Activated CD8-positive, alpha-beta T cell treated with anti-CD3 and anti-CD28 coated beads for 36 hours (primary cell): ENCODE measurements around the gene CEBPB. TPM values are rescaled to one million over a fixed set of nuclear protein-coding genes. Genes with fewer than 3 reads are reported as not detected.
"Not testable (repeated sequence)": the region's sequence is repeated elsewhere in the genome, so short reads cannot be mapped to it uniquely, and the experiment has no call there.

ENCODE experiments used
- ATAC-seq: fragments of 200-7000 bp; cut with Tn5 transposase; one replicate; pipeline ENCODE4 v1.10.0; 2021; ENCODE audit warnings: mild to moderate bottlenecking, moderate library complexity
- CTCF ChIA-PET: fragments of 350-600 bp; sonication (Branson Sonifier 250); formaldehyde crosslinking; loops from one replicate; lab custom pipeline; 2021; ENCODE audit warnings: antibody characterized with exemption; lab: Charles Lee
- POLR2A ChIA-PET: fragments of 350-600 bp; sonication (Branson Sonifier 250); formaldehyde crosslinking; loops from one replicate; lab custom pipeline; 2021; ENCODE audit warnings: antibody characterized with exemption; lab: Charles Lee
- DNase-seq: peaks from one replicate; pipeline ENCODE4 v3.0.0-alpha.2; 2020
- H3K27ac Mint-ChIP-seq: one replicate; pipeline ENCODE4 v1.8.0; 2021; ENCODE audit warnings: mild to moderate bottlenecking, mixed read lengths
- H3K27me3 Mint-ChIP-seq: one replicate; pipeline ENCODE4 v1.8.0; 2021; ENCODE audit warnings: mixed read lengths
- H3K36me3 Mint-ChIP-seq: one replicate; pipeline ENCODE4 v1.8.0; 2021; ENCODE audit warnings: low read depth, mixed read lengths
- H3K4me1 Mint-ChIP-seq: one replicate; pipeline ENCODE4 v1.8.0; 2021; ENCODE audit warnings: low read depth, mixed read lengths
- H3K4me3 Mint-ChIP-seq: one replicate; pipeline ENCODE4 v1.8.0; 2021; ENCODE audit warnings: mild to moderate bottlenecking, moderate library complexity, mixed read lengths
- H3K9me3 Mint-ChIP-seq: one replicate; pipeline ENCODE4 v1.8.0; 2021; ENCODE audit warnings: mixed read lengths
- CTCF ChIP-seq: fragments of 200-600 bp; IDR thresholded peaks from one replicate; pipeline ENCODE4 v1.8.0; 2022; ENCODE audit warnings: antibody characterized with exemption, mild to moderate bottlenecking
- intact Hi-C: fragments of 100-400 bp; cut with micrococcal nuclease; formaldehyde crosslinking; loops from one replicate; pipeline ENCODE4 v1.10.0; 2022
- total RNA-seq, 2 experiments: library from RNA; stranded (reverse); gene quantifications; one replicate each; pipeline ENCODE4 v1.2.3, GENCODE V29; 2021

Gene CEBPB
- total RNA-seq, 2 experiments from 2014 or later: 27.2 to 28.4 TPM

- peaks cover 11% of the 10 kb centered on the region for H3K27me3 Mint-ChIP-seq
- H3K4me1 Mint-ChIP-seq: no peaks in the 10 kb centered on the region
- no peak for TF ChIP-seq CTCF
- ATAC-seq (no peak), DNase-seq (no peak)
- no peaks in the 10 kb centered on the region for H3K9me3 Mint-ChIP-seq
- no peak overlapping the region for H3K4me3 Mint-ChIP-seq
- H3K27ac Mint-ChIP-seq: no peak overlapping the region
- ChIA-PET POLR2A (no interaction called here), CTCF (interaction anchor here (1.0 to 7.3 kb wide), 6 partner anchors 12 to 288 kb away, joined by 4 to 62 read pairs (median 20); partner anchors contain the start of gene PEDS1)
- intact Hi-C loops: no loop called here
- H3K36me3 Mint-ChIP-seq: no peaks in the 10 kb centered on the region
Observed at GRCh38 chr20:50175938-50176933, 14.4 kb upstream of the CEBPB start.

DNA sequence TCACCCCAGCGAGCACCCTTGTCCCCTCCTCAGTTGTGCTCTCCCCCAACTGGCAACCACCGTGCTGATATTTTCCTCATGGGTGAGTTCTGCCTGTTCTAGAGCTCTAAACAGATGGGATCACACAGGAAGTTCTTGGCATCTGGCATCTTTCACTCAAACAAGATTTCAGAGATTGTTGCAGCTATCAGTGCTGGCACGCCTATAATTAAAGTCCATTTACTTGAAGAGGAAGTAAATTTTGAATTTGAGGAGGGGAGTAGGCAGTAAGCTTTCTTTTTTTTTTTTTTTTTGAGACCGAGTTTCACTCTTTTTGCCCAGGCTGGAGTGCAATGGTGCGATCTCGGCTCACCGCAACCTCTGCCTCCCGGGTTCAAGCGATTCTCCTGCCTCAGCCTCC, 12.0 kb upstream of the CEBPB start:
- H3K4me3 Mint-ChIP-seq, ATAC-seq, DNase-seq, intact Hi-C loops, H3K4me1 Mint-ChIP-seq, H3K36me3 Mint-ChIP-seq, H3K9me3 Mint-ChIP-seq, H3K27ac Mint-ChIP-seq, H3K27me3 Mint-ChIP-seq: not testable (repeated sequence)
- ChIA-PET CTCF (interaction anchor here (0.7 to 7.3 kb wide), 31 partner anchors 9 to 401 kb away, joined by 3 to 62 read pairs (median 4); partner anchors contain the start of gene PEDS1), POLR2A (interaction anchor here (1.3 to 1.4 kb wide), 2 partner anchors 8 to 58 kb away, joined by 3 read pairs; no protein-coding TSS in a partner anchor)

DNA sequence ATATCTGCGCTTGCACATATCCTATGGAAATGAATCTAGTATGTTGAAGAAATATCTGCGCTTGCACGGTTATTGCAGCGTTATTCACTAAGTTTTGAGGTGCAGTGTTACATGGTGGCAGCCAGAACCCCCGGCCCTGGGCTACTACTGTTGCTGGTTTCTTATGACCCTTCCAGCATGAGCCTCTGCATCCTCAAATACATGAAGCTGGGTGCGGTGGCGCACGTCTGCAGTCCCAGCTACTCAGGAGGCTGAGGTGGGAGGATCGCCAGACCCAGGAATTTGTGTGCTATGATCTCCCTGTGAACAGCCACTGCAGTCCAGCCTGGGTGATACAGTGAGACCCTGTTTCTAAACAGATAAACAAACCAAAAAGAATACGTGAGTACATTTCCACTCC, 9.3 kb upstream of the CEBPB start:
- TF ChIP-seq CTCF: no peak
- peaks cover 17% of the 10 kb centered on the region for H3K27me3 Mint-ChIP-seq
- ATAC-seq (no peak), DNase-seq (no peak)
- no peaks in the 10 kb centered on the region for H3K4me1 Mint-ChIP-seq
- intact Hi-C loops: loop anchor here (10.0 kb wide), 1 partner anchor 393 kb away; no protein-coding TSS in a partner anchor
- no peaks in the 10 kb centered on the region for H3K9me3 Mint-ChIP-seq
- no peak overlapping the region for H3K27ac Mint-ChIP-seq
- H3K4me3 Mint-ChIP-seq: no peak overlapping the region
- no peaks in the 10 kb centered on the region for H3K36me3 Mint-ChIP-seq
- ChIA-PET POLR2A (interaction anchor here (0.6 kb wide), 1 partner anchor 308 kb away, joined by 3 read pairs; no protein-coding TSS in a partner anchor), CTCF (interaction anchor here (1.4 to 7.3 kb wide), 4 partner anchors 12 to 283 kb away, joined by 3 to 62 read pairs (median 24); no protein-coding TSS in a partner anchor)

GRCh38 chr20:50182346-50182745, 8.3 kb upstream of the CEBPB start:
- intact Hi-C loops: loop anchor here (10.0 kb wide), 1 partner anchor 392 kb away; no protein-coding TSS in a partner anchor
- Mint-ChIP-seq H3K27me3 (peaks cover 17% of the 10 kb centered on the region), H3K4me3 (no peak overlapping the region), H3K9me3 (no peaks in the 10 kb centered on the region), H3K27ac (no peak overlapping the region), H3K36me3 (no peaks in the 10 kb centered on the region), H3K4me1 (no peaks in the 10 kb centered on the region)
- ATAC-seq (no peak), DNase-seq (no peak)
- ChIA-PET CTCF (interaction anchor here (1.4 to 7.3 kb wide), 5 partner anchors 13 to 282 kb away, joined by 3 to 62 read pairs (median 9); no protein-coding TSS in a partner anchor), POLR2A (no interaction called here)
- no peak for TF ChIP-seq CTCF

DNA sequence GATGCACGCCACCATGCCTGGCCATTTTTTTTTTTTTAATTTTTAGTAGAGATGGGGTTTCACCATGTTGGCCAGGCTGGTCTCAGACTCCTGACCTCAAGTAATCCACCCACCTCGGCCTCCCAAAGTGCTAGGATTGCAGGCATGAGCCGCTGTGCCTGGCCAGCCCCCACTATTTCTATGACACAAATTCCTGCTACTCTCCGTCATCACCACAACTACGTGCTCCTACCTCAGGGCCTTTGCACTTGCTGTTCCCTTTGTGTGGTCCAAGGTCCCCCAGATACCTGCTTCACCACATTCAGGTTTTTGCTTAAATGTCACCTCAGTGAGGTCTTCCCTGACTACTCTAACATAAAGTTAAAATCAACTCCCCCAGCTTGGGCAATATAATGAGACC, 5.2 kb upstream of the CEBPB start:
- DNase-seq (no peak), ATAC-seq (no peak)
- TF ChIP-seq CTCF: no peak
- POLR2A ChIA-PET: interaction anchor here (0.6 kb wide), 1 partner anchor 571 kb away, joined by 4 read pairs; no protein-coding TSS in a partner anchor
- no peaks in the 10 kb centered on the region for H3K4me1 Mint-ChIP-seq
- H3K9me3 Mint-ChIP-seq: no peaks in the 10 kb centered on the region
- no peaks in the 10 kb centered on the region for H3K36me3 Mint-ChIP-seq
- CTCF ChIA-PET: interaction anchor here (0.6 to 4.7 kb wide), 14 partner anchors 16 to 404 kb away, joined by 3 to 61 read pairs (median 4); no protein-coding TSS in a partner anchor
- H3K4me3 Mint-ChIP-seq: no peak overlapping the region
- H3K27me3 Mint-ChIP-seq: peaks cover 17% of the 10 kb centered on the region
- no peak overlapping the region for H3K27ac Mint-ChIP-seq
- intact Hi-C loops: loop anchor here (10.0 kb wide), 1 partner anchor 389 kb away; no protein-coding TSS in a partner anchor
